Head of caudate nucleus (tissue), 42 donors: Measurements from ENCODE around the gene EEF1E1.
A peak's percentile ranks its signal among the peaks of the same experiment; 100 is the strongest.

Experiments used
- DNase-seq, 42 donors: peaks; one replicate each; pipeline versions ENCODE4 v3.0.0 to v3.0.0-alpha.2; 2020 to 2021; ENCODE audit warnings: mixed read lengths in 7 of 42
- intact Hi-C: fragments of 100-400 bp; cut with DNase I; formaldehyde crosslinking; loops from one replicate; pipeline ENCODE4 v1.15.0; 2022

The EEF1E1 gene

DNA sequence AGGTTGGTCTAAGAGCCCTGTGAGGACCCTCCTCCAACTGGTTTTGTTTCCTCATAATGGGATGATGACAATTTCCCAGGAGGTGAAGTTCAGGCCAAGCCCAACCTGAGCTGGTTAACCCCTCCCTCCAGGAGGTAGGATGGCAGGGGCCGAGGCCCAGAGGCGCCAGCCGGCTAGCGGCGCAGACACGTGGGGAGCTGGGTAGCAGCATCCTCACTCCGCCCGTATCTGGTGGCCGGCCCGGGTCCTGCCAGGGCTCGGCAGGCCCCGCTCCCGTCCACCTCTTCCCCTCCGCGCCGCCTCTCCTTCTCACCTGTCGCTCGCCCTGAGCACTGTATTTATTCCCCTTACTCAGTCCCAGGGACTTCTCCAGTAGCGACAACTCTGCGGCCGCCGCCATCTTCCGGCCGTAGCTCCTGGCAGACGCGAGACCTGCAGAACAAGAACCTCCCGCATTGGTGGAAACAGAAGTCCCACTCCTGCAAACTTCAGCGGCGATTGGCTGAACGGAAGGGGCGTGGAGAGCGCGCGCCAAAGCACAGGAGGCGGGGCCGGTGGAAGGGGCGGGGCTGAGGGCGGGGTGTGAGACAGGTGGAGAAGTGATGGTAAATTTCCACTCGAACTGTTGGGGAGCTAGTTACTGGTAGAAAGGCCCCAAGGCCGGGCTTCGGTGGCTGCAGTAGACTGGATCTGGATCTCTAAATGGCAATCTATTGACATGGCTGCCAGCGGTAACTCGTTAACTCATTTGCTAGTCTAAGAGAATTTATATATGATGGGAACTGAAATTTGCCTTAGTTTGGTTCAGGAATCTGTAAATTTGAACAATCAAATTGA, at the start of gene EEF1E1:
Gene EEF1E1 (minus strand): TSS at position 427 of the 837 bp plus-strand sequence. CDS start 27 bp downstream, at position 400.
- DNase-seq = peak; percentile 92 to 99 (median 97)
- intact Hi-C loops = loop anchor here (10.0 kb wide), 1 partner anchor 332 kb away; the partner anchor contains the start of gene SLC35B3

DNA sequence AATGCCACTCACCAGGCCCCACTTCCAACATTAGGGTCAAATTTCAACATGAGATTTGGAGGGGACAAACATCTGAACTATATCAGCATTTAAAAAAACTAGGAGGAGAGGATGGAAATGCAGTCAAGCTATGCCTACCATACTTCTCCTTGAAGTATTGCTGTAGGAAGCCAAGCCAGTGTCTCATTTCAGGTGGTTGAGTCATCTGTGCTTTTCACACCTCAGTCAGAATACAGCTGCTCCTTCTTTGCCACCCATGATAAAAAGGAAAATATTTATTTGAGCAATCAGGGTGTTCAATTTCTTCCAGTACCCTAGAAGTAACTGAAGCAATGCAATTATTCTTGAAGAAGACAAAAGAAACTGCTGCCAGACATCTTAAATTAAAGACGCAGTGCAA, 47.0 kb upstream of the EEF1E1 start:
- DNase-seq = no peak
- intact Hi-C loops = no loop called here

- no peak for DNase-seq
- intact Hi-C loops = no loop called here
Measured at GRCh38 chr6:8143945-8144344, 41.6 kb upstream of the EEF1E1 start.

DNA sequence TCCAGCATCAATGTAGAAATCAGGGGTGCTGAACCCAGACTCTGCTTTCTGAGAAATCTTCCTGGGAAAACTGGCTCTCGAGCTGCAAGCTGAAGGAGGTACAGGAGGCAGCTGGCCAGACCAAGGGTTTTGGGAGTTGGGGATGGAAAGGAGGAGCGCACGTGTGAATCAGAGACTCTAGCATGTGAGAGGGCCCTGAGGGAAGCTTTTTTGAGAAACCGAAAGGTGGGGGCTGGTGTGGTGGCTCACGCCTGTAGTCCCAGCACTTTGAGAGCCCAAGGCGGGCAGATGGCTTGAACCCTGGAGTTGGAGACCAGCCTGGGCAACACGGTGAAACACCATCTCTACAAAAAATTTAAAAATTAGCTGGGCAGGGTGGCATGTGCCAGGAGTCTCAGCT, 37.1 kb upstream of the EEF1E1 start:
- intact Hi-C loops = no loop called here
- DNase-seq = no peak

DNA sequence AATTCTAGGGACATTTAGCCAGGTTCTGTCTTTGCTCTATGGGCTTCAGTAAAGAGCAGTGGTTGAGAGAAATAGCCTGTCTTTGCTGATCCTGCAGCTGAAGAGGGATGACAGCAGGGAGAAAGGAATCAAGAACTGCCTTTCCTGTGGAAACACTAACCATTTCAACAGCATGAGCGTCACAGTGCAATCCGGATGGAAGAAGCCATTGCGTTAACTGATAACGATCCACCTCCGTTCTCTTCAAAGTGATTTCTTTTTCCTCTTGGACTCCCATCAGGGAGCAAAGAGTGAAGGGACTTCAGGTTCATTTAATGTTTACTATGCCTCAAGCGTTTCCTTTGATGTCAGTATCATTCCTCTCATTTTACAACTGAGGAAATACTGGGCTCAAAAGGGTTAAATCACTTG, 35.2 kb upstream of the EEF1E1 start:
- intact Hi-C loops = no loop called here
- no peak for DNase-seq

DNA sequence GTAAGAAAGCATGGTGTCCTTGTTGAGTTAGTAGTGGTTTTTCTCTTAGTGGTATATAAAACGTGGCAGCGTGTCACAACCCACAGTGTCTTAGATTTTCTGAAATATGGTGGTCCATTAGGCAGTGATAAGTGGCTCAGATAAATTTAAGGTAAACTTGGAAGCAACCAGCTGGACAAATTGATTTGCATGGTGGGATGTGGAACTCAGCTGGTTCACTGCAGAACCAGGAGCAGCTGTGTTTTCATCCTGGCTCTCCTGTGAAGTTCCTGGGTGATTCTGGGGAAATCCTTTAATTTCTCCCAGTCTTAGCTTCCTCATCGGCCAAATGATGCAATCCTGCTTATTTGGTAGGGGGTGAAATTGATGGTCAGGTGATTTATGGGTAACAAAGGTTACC, 32.9 kb upstream of the EEF1E1 start:
- DNase-seq = no peak
- intact Hi-C loops = loop anchor here (2.0 kb wide), 1 partner anchor 84 kb away; no protein-coding TSS in a partner anchor

DNA sequence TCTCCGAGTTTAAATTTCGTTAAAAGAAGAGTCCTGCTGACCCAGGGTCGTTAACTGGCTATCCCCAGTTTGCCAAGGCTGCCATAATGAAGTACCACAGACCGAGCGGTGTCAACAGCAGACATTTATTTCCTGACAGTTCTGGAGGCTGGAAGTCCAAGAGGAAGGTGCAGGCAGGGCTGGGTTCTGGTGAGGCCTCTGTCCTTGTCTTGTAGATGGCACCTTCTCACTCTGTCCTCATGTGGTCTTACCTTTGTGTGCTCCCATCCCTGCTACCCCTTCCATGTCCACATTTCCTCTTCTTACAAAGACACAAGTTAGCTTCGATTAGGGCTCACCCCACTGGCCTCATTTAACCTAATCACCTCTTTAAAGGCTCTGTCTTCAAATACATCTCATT, 29.8 kb upstream of the EEF1E1 start:
- no peak for DNase-seq
- intact Hi-C loops = no loop called here

DNA sequence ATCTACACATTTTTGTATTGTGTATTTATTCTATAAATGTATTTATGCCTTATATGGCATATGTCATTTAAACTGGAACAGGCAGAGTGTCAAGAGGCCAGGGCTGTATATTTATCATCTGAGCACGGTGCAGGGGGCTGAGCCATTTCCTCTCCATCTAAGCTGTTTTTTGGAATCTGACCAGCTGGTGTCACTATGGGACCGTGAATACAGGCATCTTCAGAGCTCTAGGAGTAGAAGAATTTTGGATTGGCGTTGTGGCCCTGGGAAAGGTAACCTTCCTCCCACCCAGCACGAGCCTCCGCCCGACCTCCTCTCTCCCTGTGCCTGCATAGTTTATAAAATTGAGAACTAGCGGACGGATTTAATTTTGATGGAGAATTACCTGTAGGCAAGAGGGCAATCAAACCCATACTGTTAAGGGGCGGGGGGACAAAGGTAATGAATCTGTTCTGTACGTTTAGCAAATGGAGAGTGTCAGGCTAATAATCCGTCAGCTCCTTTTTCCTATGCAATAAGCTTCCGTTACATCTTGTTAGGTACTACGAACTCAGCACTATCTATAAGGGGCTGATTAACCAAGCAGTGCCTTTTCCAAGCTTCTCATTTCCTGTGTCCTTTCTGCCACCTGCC, 29.0 kb upstream of the EEF1E1 start:
- intact Hi-C loops = no loop called here
- DNase-seq = peak in 40 of 42 donors; percentile 4 to 82 (median 52)

DNA sequence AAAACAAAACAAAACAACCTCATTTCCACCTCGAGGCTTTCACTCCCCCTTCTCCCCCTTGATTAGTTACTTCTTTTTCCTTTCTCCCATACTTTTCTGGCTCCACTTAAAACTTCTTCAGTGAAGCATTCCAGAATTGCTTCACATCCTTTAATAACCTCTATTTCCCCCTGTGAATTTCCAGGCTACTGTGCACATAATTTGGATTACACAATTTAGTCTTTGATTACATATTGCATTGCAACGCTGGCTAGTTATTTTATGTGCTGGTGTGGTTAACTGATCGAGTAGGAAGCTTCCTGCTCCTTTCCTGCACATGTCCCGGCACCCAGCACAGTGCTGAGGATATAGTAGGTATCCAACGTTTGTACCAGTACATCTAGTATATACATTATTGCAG, 28.1 kb upstream of the EEF1E1 start:
- intact Hi-C loops = no loop called here
- DNase-seq = no peak

- intact Hi-C loops = no loop called here
- DNase-seq = no peak
Measured at GRCh38 chr6:8123236-8123635, 20.9 kb upstream of the EEF1E1 start.

DNA sequence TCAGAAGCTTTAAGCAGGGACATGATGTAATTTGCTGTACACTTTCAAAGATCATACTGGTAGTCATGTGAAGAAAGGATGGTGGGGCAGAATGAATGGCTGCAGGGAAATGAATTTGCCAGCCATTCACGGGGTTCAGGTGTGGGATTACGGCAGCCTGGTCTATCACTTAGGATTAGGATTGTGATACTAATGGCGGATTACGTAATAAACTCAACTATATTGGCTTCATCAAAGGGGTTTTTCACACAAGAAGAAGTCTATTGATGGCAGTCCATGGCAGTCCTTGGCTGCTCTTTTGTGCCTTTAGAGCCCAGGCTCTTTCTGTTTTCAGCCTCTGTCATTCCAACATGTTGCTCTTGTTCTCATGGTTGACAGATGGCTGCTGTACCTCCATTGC, 12.6 kb upstream of the EEF1E1 start:
- intact Hi-C loops = no loop called here
- no peak for DNase-seq

DNA sequence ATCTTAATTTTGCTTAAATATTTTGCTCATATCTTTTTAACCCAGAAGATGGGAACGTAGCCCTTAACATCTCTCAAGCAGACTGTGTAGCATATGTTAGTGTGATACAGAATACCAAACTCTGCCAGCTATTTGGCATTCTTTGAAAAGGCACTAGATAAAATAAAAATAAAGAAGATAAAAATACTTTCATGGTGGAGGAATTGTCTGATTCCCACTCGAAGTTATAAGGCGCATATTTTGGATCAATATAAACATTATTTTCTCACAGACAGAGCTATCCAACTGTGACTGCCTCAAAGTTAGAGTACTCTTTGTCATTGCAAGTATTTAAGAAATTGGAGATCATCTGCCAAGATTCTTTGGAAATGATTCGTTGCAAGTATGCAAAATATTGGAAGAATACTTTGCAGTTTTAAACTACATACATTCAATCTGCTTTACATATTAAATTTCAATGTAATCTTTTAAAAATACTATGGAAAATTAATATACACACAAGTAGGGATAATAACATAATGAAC, 10.8 kb upstream of the EEF1E1 start:
- no peak for DNase-seq
- intact Hi-C loops = no loop called here

GRCh38 chr6:8110725-8111124, 8.4 kb upstream of the EEF1E1 start:
- no peak for DNase-seq
- intact Hi-C loops = no loop called here

DNA sequence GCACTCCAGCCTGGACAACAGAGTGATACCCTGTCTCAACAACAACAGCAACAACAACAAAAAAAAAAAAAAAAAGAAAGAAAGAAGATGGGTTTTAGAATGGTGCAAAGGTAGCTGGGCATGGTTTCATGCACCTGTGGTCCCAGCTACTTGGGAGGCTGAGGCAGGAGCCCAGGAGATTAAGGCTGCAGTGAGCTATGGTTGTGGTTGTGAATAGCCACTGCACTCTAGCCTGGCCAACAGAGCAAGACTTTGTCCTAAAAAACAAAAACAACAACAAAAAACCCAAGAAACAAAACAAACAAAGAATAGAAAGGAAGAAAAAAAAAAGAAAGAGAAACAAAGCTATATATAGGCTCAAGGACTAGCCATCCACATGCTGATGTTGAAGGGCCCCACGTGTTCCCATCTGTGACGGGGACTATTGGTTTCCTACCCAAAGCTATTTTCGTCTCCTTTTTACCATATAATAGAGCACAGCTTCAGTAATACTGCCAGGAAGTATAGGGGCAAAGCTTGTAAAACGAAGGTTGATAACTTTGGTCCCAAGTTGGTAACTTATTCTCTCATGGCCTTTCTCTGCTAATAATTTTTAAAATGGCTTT, 7.9 kb upstream of the EEF1E1 start:
- intact Hi-C loops = no loop called here
- DNase-seq = no peak

GRCh38 chr6:8108759-8109539, 6.6 kb upstream of the EEF1E1 start:
- intact Hi-C loops = loop anchor here (10.0 kb wide), 1 partner anchor 326 kb away; the partner anchor contains the start of gene SLC35B3
- no peak for DNase-seq

- peak in 2 of 42 donors; percentile 13 to 24 for DNase-seq
- intact Hi-C loops = loop anchor here (10.0 kb wide), 1 partner anchor 327 kb away; the partner anchor contains the start of gene SLC35B3
Measured at GRCh38 chr6:8108031-8108660, 5.8 kb upstream of the EEF1E1 start.

DNA sequence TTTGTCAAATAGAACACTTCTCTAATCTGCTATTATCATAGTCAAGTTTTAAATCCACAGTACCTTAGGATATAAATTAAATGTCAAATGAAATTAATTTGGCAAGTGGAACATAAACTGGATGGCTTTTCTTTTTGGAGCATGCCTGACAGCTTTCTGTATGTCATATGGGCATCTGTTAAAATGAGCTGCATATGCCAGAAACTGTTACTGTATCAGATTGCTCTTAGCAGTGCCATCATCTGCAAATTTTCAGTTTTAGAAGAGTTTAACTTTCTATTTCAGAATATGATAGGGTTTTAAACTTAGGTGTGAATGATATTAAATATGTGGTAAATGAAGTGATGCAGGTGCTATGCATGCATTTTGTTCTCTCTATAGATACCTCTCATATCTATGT, 3.4 kb upstream of the EEF1E1 start:
- no peak for DNase-seq
- intact Hi-C loops = loop anchor here (10.0 kb wide), 1 partner anchor 329 kb away; the partner anchor contains the start of gene SLC35B3

- intact Hi-C loops = loop anchor here (10.0 kb wide), 1 partner anchor 331 kb away; the partner anchor contains the start of gene SLC35B3
- DNase-seq = no peak
Measured at GRCh38 chr6:8103726-8104125, 1.4 kb upstream of the EEF1E1 start.
